Large intestine (tissue), 3 donors: Measurements from ENCODE around the gene SHISAL1. TPM values are rescaled to one million over a fixed set of nuclear protein-coding genes. Genes with fewer than 3 reads are reported as not detected.

Source experiments
- DNase-seq, 2 donors: peaks; one replicate each; pipeline versions ENCODE4 v3.0.0 to v3.0.0-alpha.2; 2013
- H3K27ac ChIP-seq: one replicate; pipeline ENCODE4 v1.5.1; 2013; ENCODE audit warnings: low read length
- H3K27me3 ChIP-seq: 2 replicates; pipeline ENCODE4 v1.6.1; 2013; ENCODE audit warnings: low read length; ENCODE audit not compliant: control insufficient read depth, insufficient read depth
- H3K36me3 ChIP-seq: 2 replicates; pipeline ENCODE4 v1.6.1; 2013; ENCODE audit warnings: low read length; ENCODE audit not compliant: control insufficient read depth, insufficient read depth
- H3K4me1 ChIP-seq: one replicate; pipeline ENCODE4 v1.6.1; 2013; ENCODE audit warnings: low read length; ENCODE audit not compliant: control insufficient read depth, insufficient read depth
- H3K4me3 ChIP-seq: one replicate; pipeline ENCODE4 v1.5.1; 2013; ENCODE audit warnings: low read length
- H3K9me3 ChIP-seq: one replicate; pipeline ENCODE4 v1.6.1; 2013; ENCODE audit warnings: mild to moderate bottlenecking, low read depth, low read length, moderate library complexity; ENCODE audit not compliant: control insufficient read depth
- WGBS: methylation state at CpG from one replicate; pipeline ENCODE4 v1.1.5; 2013; ENCODE audit warnings: low lambda C conversion rate; ENCODE audit not compliant: insufficient coverage; 5-methylcytosine and 5-hydroxymethylcytosine counted together
- polyA plus RNA-seq: library from polyadenylated mRNA; unstranded; fragments of 120-200 nt; gene quantifications from one replicate; pipeline ENCODE4 v1.2.1, GENCODE V29; 2013

The SHISAL1 gene
- polyA plus RNA-seq, 1 donor, result 1.9 TPM

- no peaks in the 10 kb centered on the region for H3K9me3 ChIP-seq
- H3K4me1 ChIP-seq, result no peaks in the 10 kb centered on the region
- no peaks in the 10 kb centered on the region for H3K36me3 ChIP-seq
- H3K4me3 ChIP-seq, result no peak overlapping the region
- no CpG with 5 or more reads among the region's 9 CpGs for WGBS
- DNase-seq, result no peak
- H3K27ac ChIP-seq, result no peak overlapping the region
- H3K27me3 ChIP-seq, result no peaks in the 10 kb centered on the region
Observed at GRCh38 chr22:44270556-44270880, 42.2 kb downstream of the SHISAL1 start.

- no peak for DNase-seq
- H3K4me1 ChIP-seq, result no peaks in the 10 kb centered on the region
- WGBS, result 60% methylated on average over 1 of the region's 17 CpGs
- H3K27ac ChIP-seq, result no peak overlapping the region
- no peaks in the 10 kb centered on the region for H3K36me3 ChIP-seq
- no peaks in the 10 kb centered on the region for H3K27me3 ChIP-seq
- no peak overlapping the region for H3K4me3 ChIP-seq
- H3K9me3 ChIP-seq, result no peaks in the 10 kb centered on the region
Observed at GRCh38 chr22:44269757-44270555, 42.8 kb downstream of the SHISAL1 start.

- Histone ChIP-seq H3K4me1 (no peaks in the 10 kb centered on the region), H3K9me3 (no peaks in the 10 kb centered on the region), H3K27ac (no peak overlapping the region), H3K36me3 (no peaks in the 10 kb centered on the region), H3K4me3 (no peak overlapping the region), H3K27me3 (no peaks in the 10 kb centered on the region)
- no peak for DNase-seq
- WGBS, result no CpG with 5 or more reads among the region's 5 CpGs
Observed at GRCh38 chr22:44269117-44269498, 43.6 kb downstream of the SHISAL1 start.

GRCh38 chr22:44268431-44269116 is 44.2 kb downstream of the SHISAL1 start:
- WGBS, result 57% methylated on average over 2 of the region's 18 CpGs
- no peak for DNase-seq

GRCh38 chr22:44267856-44268255 is 44.9 kb downstream of the SHISAL1 start:
- Histone ChIP-seq H3K4me3 (no peak overlapping the region), H3K27me3 (no peaks in the 10 kb centered on the region), H3K4me1 (no peaks in the 10 kb centered on the region), H3K27ac (no peak overlapping the region), H3K36me3 (no peaks in the 10 kb centered on the region), H3K9me3 (no peaks in the 10 kb centered on the region)
- no peak for DNase-seq
- no CpG with 5 or more reads among the region's 5 CpGs for WGBS

More at GRCh38 chr22:44268431-44269116, 44.2 kb downstream of the SHISAL1 start:
- no peaks in the 10 kb centered on the region for H3K36me3 ChIP-seq
- H3K9me3 ChIP-seq, result no peaks in the 10 kb centered on the region
- H3K4me1 ChIP-seq, result no peaks in the 10 kb centered on the region
- no peaks in the 10 kb centered on the region for H3K27me3 ChIP-seq
- H3K27ac ChIP-seq, result no peak overlapping the region
- H3K4me3 ChIP-seq, result no peak overlapping the region

- Histone ChIP-seq H3K9me3 (no peaks in the 10 kb centered on the region), H3K4me3 (no peak overlapping the region), H3K36me3 (no peaks in the 10 kb centered on the region), H3K27me3 (no peaks in the 10 kb centered on the region), H3K27ac (no peak overlapping the region), H3K4me1 (no peaks in the 10 kb centered on the region)
- no peak for DNase-seq
- WGBS, result no CpG with 5 or more reads among the region's 26 CpGs
Observed at GRCh38 chr22:44266796-44267760, 45.7 kb downstream of the SHISAL1 start.

- Histone ChIP-seq H3K27me3 (no peaks in the 10 kb centered on the region), H3K9me3 (no peaks in the 10 kb centered on the region), H3K4me3 (no peak overlapping the region), H3K4me1 (no peaks in the 10 kb centered on the region), H3K27ac (no peak overlapping the region), H3K36me3 (no peaks in the 10 kb centered on the region)
- no CpG with 5 or more reads among the region's 6 CpGs for WGBS
- DNase-seq, result no peak
Observed at GRCh38 chr22:44263547-44263946, 49.2 kb downstream of the SHISAL1 start.

GRCh38 chr22:44261861-44262595 is 50.7 kb downstream of the SHISAL1 start:
- Histone ChIP-seq H3K4me1 (no peaks in the 10 kb centered on the region), H3K4me3 (no peak overlapping the region), H3K9me3 (no peaks in the 10 kb centered on the region), H3K36me3 (no peaks in the 10 kb centered on the region), H3K27me3 (no peaks in the 10 kb centered on the region), H3K27ac (no peak overlapping the region)
- no CpG with 5 or more reads among the region's 12 CpGs for WGBS
- DNase-seq, result no peak

GRCh38 chr22:44261164-44261860 is 51.4 kb downstream of the SHISAL1 start:
- Histone ChIP-seq H3K27ac (no peak overlapping the region), H3K36me3 (no peaks in the 10 kb centered on the region), H3K4me3 (no peak overlapping the region), H3K9me3 (no peaks in the 10 kb centered on the region), H3K27me3 (no peaks in the 10 kb centered on the region), H3K4me1 (no peaks in the 10 kb centered on the region)
- no CpG with 5 or more reads among the region's 14 CpGs for WGBS
- no peak for DNase-seq
